Ovary (tissue), 3 donors: ENCODE results near the gene CRYBG1.

Experiments used
- CTCF ChIP-seq, 3 donors: fragments of 450-650 bp in 2 of 3; fragments of 200-600 bp in 1 of 3; IDR thresholded peaks; one replicate each; pipeline versions ENCODE4 v1.5.1 to v1.8.0; 2016 to 2022; ENCODE audit warnings: antibody characterized with exemption in 3 of 3, mild to moderate bottlenecking in 1 of 3
- EP300 ChIP-seq: sonication (generic); formaldehyde crosslinking; IDR thresholded peaks from one replicate; pipeline ENCODE4 v1.6.1; 2017; ENCODE audit warnings: antibody characterized with exemption
- POLR2A ChIP-seq: fragments of 450-650 bp; IDR thresholded peaks from one replicate; pipeline ENCODE4 v1.6.1; 2017; ENCODE audit warnings: antibody characterized with exemption, mild to moderate bottlenecking, moderate library complexity
- donor health status: DM: no; HTN: no; CAD: no.

GRCh38 chr6:106373502-106374239 lies 13.2 kb downstream of the CRYBG1 start:
- TF ChIP-seq CTCF (IDR thresholded peaks at IDR 0.05) (no peak), EP300 (no peak), POLR2A (no peak)
